NCI-H524 treated with DMSO at 0.1 percent for 48 hours (cell line): ENCODE data around the gene FYB2.

Experiments used
- DNase-seq: peaks from one replicate; lab custom pipeline; 2025; lab: John Stamatoyannopoulos, UW

Gene FYB2

DNA sequence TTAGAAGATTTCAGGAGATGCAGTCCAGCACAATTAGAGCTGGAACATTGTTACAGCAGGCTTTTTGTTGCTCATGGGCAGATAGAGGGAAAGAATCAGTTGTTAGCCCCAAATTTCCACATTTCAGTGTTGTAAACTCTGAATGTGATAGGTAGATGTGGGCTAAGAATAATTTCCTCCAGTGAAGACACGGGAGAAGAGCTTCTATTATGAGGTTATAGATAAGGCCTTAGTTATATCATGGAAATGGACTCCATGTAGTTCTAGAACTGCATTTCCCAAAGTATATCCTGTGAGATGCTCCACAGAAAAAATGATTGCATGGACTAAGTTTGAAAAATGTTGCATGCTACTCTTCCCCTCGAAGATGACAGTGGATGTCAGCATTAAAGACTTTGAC is 109.2 kb downstream of the FYB2 start:
- DNase-seq: no peak

DNA sequence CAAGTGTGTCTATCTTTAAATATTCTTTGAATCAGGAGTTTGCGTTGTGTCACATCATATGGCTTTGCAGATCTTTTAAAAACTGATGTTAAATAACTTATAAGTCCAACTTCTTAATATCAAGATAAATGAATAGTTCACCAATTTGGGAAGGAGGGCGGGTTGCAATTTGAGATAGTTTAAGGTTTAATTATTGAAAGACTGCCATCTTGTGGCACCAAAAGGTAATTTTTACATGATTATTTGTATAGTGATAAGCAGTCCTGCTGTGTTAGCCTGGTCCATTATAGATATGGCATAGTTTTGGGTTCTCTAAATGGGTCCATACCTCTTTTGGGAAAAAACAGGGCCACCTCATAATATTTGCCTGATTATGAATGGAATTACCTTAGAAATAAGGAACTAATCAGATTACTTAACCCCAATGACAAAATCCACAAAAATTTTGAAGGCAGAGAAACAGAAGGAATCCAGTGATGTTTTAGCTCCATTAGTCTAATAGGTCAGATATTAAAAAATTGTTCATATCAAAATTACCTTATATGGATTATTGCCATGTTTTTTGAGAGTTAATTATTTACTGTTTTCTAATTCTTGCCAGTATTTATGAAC is 109.8 kb downstream of the FYB2 start:
- no peak for DNase-seq

DNA sequence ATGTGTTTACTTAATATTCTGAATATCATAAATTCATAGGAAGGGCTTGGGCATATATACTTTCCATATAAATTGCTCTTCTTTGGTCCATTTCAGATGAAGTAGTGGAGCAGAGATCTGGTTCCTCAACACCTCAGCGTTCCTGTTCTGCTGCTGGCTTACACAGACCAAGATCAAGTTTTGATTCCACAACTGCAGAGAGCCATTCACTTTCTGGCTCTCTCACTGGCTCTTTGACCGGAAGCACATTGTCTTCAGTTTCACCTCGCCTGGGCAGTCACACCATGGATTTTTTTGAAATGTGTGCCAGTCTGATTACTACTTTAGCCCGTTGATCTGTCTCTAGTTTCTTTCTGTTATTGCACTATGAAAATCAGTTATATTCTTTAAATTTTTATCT is 111.8 kb downstream of the FYB2 start:
- no peak for DNase-seq

DNA sequence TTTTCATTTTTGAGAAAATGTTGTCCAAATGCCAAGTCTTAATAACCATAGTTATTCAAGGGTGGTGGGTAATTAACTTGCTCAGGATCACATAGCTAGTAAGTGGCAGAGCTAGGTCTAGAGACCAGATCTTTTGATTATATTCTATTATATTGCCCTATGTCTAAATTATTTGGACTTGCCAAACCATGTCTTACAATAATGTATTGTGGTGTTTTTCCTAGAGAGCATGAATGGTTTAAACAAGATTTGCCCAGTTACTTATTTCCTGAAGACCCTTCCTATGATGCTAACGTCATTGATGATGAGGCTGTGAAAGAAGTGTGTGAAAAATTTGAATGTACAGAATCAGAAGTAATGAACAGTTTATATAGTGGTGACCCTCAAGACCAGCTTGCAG is 115.5 kb downstream of the FYB2 start:
- no peak for DNase-seq

DNA sequence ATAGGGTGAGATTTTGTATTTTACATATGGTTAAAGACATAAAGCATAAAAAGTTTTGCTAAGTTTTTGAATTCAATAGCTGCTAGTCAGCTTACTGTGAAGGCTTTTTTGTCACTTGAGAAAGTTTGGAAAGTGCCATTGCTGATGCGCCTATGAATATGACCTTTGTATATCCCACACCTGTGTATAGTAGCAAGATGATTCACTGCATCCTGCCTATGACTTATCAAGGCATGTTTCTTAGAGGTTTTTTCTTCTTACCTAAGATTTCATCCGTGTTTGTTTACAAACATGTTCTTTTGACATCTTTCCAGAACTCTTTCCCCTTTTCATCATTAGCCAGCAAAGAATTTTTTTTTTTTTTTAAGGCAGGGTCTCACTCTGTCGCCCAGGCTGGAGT is 122.5 kb downstream of the FYB2 start:
- no peak for DNase-seq

DNA sequence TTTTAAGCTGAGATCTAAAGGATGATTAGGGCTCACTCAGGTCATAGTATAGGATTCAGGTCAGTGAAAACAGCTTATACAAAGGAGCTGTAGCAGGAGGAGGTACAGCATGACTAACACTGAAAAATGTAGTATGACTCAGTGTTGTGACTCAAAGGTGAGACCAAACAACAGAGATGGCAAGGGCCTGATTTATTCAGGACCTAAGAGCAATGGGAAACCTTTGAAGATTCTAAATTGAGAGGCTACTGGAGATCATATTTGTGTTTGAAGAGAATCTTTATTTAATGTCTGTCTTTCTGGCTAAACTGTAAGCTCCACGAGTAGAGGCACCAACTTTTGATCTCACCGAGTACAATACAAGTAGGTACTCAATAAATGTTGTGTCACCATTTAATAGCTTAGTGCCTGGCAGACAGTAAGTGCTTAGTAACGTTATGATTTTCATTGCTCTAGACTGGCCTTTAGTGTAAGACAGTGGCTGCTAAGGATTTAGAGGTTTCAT is 130.6 kb downstream of the FYB2 start:
- no peak for DNase-seq

DNA sequence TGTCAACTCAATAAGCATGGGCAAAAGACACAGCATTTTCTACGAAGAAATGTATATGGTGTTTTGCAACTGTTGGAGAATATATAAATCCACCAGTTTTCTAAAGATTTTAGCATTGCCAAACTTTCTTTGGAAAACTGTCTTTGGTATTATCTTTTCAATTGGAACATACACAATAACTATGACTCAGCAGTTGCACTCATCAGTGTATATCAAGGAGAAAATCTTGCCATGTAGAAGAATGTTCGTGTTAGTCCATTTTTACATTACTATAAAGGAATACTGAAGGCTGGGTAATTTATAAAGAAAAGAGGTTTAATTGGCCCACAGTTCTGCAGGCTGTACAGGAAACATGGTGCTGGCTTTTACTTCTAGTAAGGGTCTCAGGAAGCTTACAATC is 133.0 kb downstream of the FYB2 start:
- DNase-seq: no peak

DNA sequence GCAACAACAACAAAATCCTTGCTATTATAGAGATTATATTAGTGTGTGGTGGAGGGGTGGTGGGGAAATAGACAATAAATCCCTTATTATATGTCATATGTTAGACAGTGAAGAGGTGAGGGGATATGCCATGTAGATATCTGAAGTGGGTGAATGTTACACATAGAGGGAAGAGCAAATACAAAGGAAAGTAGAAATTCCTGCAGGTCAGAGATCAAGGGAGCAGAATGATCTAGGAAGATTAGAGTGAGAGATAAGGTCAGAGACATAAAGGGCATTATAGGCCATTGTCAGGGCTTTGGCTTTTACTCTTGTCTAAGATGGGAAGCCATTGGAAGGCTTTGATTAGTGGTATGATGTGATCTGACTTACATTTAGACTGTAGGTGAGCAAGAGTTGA is 135.6 kb downstream of the FYB2 start:
- no peak for DNase-seq

DNA sequence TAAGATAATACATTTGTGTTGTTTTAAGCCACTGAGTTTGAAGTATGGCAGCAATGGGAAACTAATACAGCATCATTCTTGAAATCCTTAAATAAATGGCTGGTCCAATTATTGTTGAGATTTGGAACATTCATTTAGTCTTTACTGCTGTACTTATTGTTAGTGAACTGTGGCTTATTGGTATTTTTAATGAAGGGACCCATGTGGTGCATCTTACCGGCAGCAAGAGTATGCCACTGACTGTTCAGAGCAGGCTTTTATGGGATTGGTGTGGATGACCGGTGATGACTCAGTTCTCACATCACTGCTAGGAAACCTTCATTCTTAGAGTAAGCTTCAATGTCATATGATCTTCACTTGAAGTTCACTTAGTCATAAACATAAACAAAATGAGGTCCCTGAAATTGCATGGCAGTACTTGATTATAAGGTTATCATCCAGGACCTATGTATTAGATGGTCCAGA is 142.6 kb downstream of the FYB2 start:
- no peak for DNase-seq

DNA sequence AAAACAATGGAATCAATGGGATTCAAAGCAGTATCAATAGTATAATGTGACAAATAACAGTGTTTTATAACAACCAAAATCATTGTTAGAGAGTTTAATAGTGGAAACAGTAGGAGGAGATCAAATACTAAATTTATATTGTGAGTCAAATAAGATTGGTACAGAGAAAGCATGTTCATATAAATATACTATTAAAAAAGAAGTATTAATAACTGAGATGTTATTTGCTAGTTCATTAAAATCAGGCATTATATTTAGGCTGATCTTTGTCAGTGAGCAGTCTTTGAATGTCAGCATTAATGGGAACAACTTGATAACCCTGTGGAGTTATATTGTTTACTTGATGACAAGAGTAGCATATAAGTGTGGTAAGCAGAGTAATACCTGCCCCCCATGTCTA is 143.4 kb downstream of the FYB2 start:
- no peak for DNase-seq

DNA sequence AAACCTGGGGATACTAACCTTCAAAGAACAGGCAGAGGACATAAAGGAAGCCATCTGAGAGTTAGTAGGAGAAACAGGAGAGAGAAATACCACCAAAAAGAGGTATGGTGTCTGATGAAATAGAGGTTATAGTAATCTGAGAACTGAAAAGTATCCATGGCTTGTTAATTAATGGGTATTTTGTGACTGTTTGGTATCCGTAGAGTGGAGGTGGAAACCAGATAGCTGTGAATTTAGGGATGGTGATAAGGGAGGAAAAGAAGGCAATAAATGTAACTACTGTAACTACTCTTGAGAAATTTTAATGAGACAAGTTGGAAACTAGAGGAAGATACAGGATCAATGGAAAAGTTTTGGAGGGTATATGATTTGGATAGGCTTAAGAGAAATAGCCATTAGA is 146.6 kb downstream of the FYB2 start:
- no peak for DNase-seq

DNA sequence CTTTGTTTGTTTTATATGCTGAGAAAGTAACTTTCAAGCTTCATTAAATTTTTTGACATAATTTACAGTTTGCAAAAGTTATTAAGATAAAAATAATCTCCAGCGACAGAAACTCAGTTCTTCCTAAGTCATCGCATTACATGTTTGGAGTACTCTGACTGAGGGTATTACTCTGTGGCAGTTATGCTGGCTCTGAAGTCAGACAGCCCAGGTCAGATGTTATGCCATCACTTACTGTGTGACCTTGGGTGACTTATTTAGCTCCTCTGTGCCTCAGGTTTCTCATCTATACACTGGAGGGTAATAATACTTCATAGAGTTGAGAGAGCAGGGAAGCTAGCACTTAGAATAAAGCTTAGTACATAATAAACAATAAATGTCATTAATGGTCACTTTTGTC is 147.7 kb downstream of the FYB2 start:
- no peak for DNase-seq

DNA sequence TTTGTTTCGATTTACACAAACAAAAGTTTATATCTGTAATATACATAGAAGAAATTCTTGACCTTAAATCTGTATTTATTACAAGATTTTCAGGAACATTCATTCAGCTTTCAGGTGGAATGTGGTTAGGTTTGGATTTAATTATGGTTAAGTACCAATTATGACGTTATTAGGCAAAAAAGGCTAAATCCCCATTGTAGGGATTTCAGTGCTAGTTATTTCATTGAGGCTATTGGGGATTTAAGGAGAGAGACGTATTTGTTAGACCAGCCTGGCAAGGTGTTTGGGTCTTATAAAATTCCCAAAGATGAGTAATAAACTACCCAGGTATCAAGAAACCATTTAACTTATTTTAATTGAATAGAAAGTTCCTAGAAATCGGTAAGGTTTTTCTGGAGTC is 148.1 kb downstream of the FYB2 start:
- no peak for DNase-seq

DNA sequence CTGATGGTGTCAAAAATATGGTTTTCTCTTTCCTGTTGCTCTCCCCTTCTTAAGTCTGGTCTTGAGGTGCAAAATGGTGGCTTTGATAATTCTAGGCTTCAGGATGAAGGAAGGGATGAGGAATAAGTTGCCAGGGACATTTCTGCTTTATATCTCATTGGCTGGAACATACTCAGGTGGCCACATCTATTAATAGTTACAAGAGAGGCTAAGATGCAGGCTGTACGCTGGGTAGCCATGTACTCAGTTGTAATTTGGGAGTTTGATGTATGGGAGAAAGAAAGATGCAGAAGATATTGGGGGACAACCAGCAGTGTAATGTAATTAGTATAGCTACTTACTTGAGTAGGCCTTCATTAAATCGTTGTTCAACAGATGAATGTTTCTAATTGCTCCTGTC is 148.9 kb downstream of the FYB2 start:
- no peak for DNase-seq
